Endodermal cell (in vitro differentiated cells): ENCODE measurements around the gene SLC26A1. TPM values are rescaled to one million over a fixed set of nuclear protein-coding genes. Genes with fewer than 3 reads are reported as not detected.
A peak's percentile ranks its signal among the peaks of the same experiment; 100 is the strongest.

Source experiments
- DNase-seq: peaks from one replicate; pipeline ENCODE4 v3.0.0-alpha.2; 2017
- H3K27ac ChIP-seq: 2 replicates; pipeline ENCODE4 v1.5.1; 2013; ENCODE audit warnings: mild to moderate bottlenecking, low read depth, low read length, moderate library complexity
- H3K27me3 ChIP-seq: 2 replicates; pipeline ENCODE4 v1.6.1; 2013; ENCODE audit warnings: mild to moderate bottlenecking, low read length, moderate library complexity; ENCODE audit not compliant: insufficient read depth, control insufficient read depth, poor library complexity, severe bottlenecking
- H3K36me3 ChIP-seq: 2 replicates; pipeline ENCODE4 v1.7.0; 2013; ENCODE audit warnings: mild to moderate bottlenecking, low read length, moderate library complexity; ENCODE audit not compliant: control insufficient read depth, insufficient read depth
- H3K4me1 ChIP-seq: one replicate; pipeline ENCODE4 v1.7.0; 2013; ENCODE audit warnings: low read length; ENCODE audit not compliant: control insufficient read depth, insufficient read depth
- H3K4me3 ChIP-seq: 2 replicates; pipeline ENCODE4 v1.5.1; 2013; ENCODE audit warnings: mild to moderate bottlenecking, low read length, moderate library complexity
- H3K9ac ChIP-seq: 2 replicates; pipeline ENCODE4 v1.6.1; 2013; ENCODE audit warnings: mild to moderate bottlenecking, low read length, moderate library complexity; ENCODE audit not compliant: poor library complexity, severe bottlenecking; ENCODE audit errors: extremely low read depth
- H3K9me3 ChIP-seq: 2 replicates; pipeline ENCODE4 v1.6.1; 2013; ENCODE audit warnings: mild to moderate bottlenecking, low read length, moderate library complexity; ENCODE audit not compliant: control insufficient read depth
- H3K27ac Mint-ChIP-seq: 2 replicates; pipeline ENCODE4 v1.8.0; 2020; ENCODE audit warnings: mixed read lengths
- H3K27me3 Mint-ChIP-seq: 2 replicates; pipeline ENCODE4 v1.8.0; 2021; ENCODE audit warnings: mild to moderate bottlenecking, mixed read lengths; ENCODE audit not compliant: insufficient read depth
- H3K36me3 Mint-ChIP-seq: 2 replicates; pipeline ENCODE4 v1.8.0; 2020; ENCODE audit warnings: low read depth, mixed read lengths
- H3K4me1 Mint-ChIP-seq: 2 replicates; pipeline ENCODE4 v1.8.0; 2020; ENCODE audit warnings: mixed read lengths
- H3K4me3 Mint-ChIP-seq: 2 replicates; pipeline ENCODE4 v1.8.0; 2020; ENCODE audit warnings: mild to moderate bottlenecking, moderate library complexity, mixed read lengths
- H3K9me3 Mint-ChIP-seq: 2 replicates; pipeline ENCODE4 v1.8.0; 2020; ENCODE audit warnings: mild to moderate bottlenecking, mixed read lengths
- WGBS, 2 experiments: methylation state at CpG; one replicate each; pipeline versions ENCODE4 v1.1.5 to v1.1.7; 2013; ENCODE audit warnings: missing lambda C conversion rate in 2 of 2, mixed read lengths in 1 of 2; ENCODE audit not compliant: insufficient coverage in 1 of 2, insufficient read length in 1 of 2; 5-methylcytosine and 5-hydroxymethylcytosine counted together
- total RNA-seq, 2 donors: library from RNA; stranded (reverse); fragmentation: NEBNext Ultra II Directional in 1 of 2; extraction: Animal tissue kit (Norgen Biotek cat#: 25700) in 1 of 2; gene quantifications; 2 replicates in 1 of 2; 3 replicates in 1 of 2; pipeline ENCODE4 v1.2.1, GENCODE V29; 2021
- TF ChIP-seq, protein P1 (sequence below): fragments of 200-600 bp; sonication (generic); conservative IDR thresholded peaks from 2 replicates; pipeline ENCODE4 v1.5.0; 2021; ENCODE audit warnings: antibody characterized with exemption, mild to moderate bottlenecking

Gene SLC26A1
- total RNA-seq, 2 donors from 2014 or later: 0.55 to 1.0 TPM

- Histone ChIP-seq H3K4me3 (no peak overlapping the region), H3K27ac (no peak overlapping the region), H3K27me3 (peaks cover 10% of the 10 kb centered on the region), H3K9me3 (no peaks in the 10 kb centered on the region), H3K9ac (no peak overlapping the region), H3K4me1 (no peaks in the 10 kb centered on the region), H3K36me3 (no peaks in the 10 kb centered on the region)
- WGBS, 2 experiments: 94 to 95% methylated on average over 52 to 69 of the region's 69 CpGs
- Mint-ChIP-seq H3K4me1 (peaks cover 14% of the 10 kb centered on the region), H3K27ac (no peak overlapping the region), H3K27me3 (peaks cover 4% of the 10 kb centered on the region), H3K36me3 (peaks cover 2% of the 10 kb centered on the region), H3K4me3 (no peak overlapping the region), H3K9me3 (no peaks in the 10 kb centered on the region)
- TF ChIP-seq, protein P1, sequence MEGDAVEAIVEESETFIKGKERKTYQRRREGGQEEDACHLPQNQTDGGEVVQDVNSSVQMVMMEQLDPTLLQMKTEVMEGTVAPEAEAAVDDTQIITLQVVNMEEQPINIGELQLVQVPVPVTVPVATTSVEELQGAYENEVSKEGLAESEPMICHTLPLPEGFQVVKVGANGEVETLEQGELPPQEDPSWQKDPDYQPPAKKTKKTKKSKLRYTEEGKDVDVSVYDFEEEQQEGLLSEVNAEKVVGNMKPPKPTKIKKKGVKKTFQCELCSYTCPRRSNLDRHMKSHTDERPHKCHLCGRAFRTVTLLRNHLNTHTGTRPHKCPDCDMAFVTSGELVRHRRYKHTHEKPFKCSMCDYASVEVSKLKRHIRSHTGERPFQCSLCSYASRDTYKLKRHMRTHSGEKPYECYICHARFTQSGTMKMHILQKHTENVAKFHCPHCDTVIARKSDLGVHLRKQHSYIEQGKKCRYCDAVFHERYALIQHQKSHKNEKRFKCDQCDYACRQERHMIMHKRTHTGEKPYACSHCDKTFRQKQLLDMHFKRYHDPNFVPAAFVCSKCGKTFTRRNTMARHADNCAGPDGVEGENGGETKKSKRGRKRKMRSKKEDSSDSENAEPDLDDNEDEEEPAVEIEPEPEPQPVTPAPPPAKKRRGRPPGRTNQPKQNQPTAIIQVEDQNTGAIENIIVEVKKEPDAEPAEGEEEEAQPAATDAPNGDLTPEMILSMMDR: no peak
- no peak for DNase-seq
Measured at GRCh38 chr4:988726-989721, 4.2 kb downstream of the SLC26A1 start.

- Mint-ChIP-seq H3K27ac (no peak overlapping the region), H3K36me3 (peaks cover 2% of the 10 kb centered on the region), H3K4me1 (peaks cover 14% of the 10 kb centered on the region), H3K27me3 (peaks cover 4% of the 10 kb centered on the region), H3K4me3 (peak overlapping the region; percentile 76), H3K9me3 (no peaks in the 10 kb centered on the region)
- Histone ChIP-seq H3K9me3 (no peaks in the 10 kb centered on the region), H3K4me1 (no peaks in the 10 kb centered on the region), H3K4me3 (peak overlapping the region; percentile 78), H3K27me3 (peaks cover 10% of the 10 kb centered on the region), H3K9ac (no peak overlapping the region), H3K36me3 (no peaks in the 10 kb centered on the region), H3K27ac (no peak overlapping the region)
- no peak for DNase-seq
- TF ChIP-seq, protein P1: no peak
- WGBS, 2 experiments: 86 to 92% methylated on average over 23 to 37 of the region's 37 CpGs
Measured at GRCh38 chr4:987624-988513, 5.3 kb downstream of the SLC26A1 start.

DNA sequence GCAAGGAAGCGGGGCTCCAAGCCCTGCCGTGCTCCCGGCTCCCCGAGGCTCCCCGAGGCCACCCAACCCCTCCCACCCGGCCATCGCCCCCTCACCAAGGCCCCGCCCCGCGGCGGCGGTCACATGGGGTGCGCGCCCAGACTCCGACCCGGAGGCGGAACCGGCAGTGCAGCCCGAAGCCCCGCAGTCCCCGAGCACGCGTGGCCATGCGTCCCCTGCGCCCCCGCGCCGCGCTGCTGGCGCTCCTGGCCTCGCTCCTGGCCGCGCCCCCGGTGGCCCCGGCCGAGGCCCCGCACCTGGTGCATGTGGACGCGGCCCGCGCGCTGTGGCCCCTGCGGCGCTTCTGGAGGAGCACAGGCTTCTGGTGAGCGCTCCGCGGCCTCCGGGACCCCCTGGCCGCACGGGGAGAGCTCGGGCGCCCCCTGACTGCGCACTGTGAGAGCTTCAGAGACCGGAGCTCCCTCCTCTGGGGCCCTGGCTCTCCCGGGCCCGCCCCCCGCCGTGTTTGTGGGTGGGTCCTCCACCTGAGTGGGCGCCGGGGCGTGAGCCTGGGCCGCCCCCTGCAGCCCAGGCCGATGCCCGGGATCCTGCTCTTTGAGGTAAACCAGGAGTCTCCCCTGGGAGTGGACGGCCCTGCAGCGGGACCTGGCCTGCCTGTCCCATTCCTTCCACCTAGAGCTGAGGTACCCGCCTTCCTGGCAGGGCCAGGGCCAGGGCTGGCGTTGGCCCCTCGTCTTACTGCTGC lies 6.2 kb downstream of the SLC26A1 start, which contains the start of gene IDUA:
Gene IDUA (plus strand): TSS at position 166 of the 745 bp plus-strand sequence. CDS start 41 bp downstream, at position 207.
- H3K27me3 Mint-ChIP-seq: peaks cover 4% of the 10 kb centered on the region
- no peaks in the 10 kb centered on the region for H3K9me3 Mint-ChIP-seq
- Histone ChIP-seq H3K27ac (no peak within 1 kb of the TSS), H3K4me3 (peak within 1 kb of the TSS; percentile 78), H3K27me3 (peaks cover 10% of the 10 kb centered on the region), H3K36me3 (no peaks in the 10 kb centered on the region), H3K9me3 (no peaks in the 10 kb centered on the region), H3K9ac (peak within 1 kb of the TSS; percentile 5), H3K4me1 (no peaks in the 10 kb centered on the region)
- peaks cover 2% of the 10 kb centered on the region for H3K36me3 Mint-ChIP-seq
- TF ChIP-seq, protein P1: peak; percentile 77
- H3K4me1 Mint-ChIP-seq: peaks cover 10% of the 10 kb centered on the region
- peak within 1 kb of the TSS; percentile 76 for H3K4me3 Mint-ChIP-seq
- peak within 1 kb of the TSS; percentile 69 for H3K27ac Mint-ChIP-seq
- WGBS, 2 experiments: 0 to 6% methylated on average over 12 to 69 of the region's 69 CpGs
- DNase-seq: peak; percentile 87
